H1 (cell line): ENCODE measurements around the gene ANKH. TPM values are rescaled to one million over a fixed set of nuclear protein-coding genes. Genes with fewer than 3 reads are reported as not detected.

Source experiments
- CTCF ChIA-PET: fragments of 300-600 bp; sonication (Branson Sonifier 250); formaldehyde crosslinking; loops from one replicate; lab custom pipeline; 2021; ENCODE audit not compliant: partially characterized antibody; lab: Charles Lee
- POLR2A ChIA-PET: fragments of 300-600 bp; sonication (Branson Sonifier 250); formaldehyde crosslinking; loops from one replicate; lab custom pipeline; 2021; ENCODE audit warnings: inconsistent platforms; ENCODE audit not compliant: partially characterized antibody; lab: Charles Lee
- DNase-seq, 2 experiments: peaks; one replicate each; pipeline versions ENCODE4 v3.0.0 to v3.0.0-alpha.2; 2010 to 2022; ENCODE audit warnings: low spot score in 2 of 2, low read depth in 1 of 2, mixed read lengths in 1 of 2
- FAIRE-seq: peaks from 2 replicates; lab custom pipeline; 2011; peaks lifted over from hg19 to GRCh38; lab: Jason Lieb, UNC
- H2AFZ ChIP-seq: 2 replicates; pipeline ENCODE4 v1.8.1; 2012; ENCODE audit warnings: low read length, inconsistent platforms
- H2AK5ac ChIP-seq: 2 replicates; pipeline ENCODE4 v1.6.1; 2013; ENCODE audit warnings: low read depth, low read length
- H2BK120ac ChIP-seq: replicated peaks from 2 replicates; pipeline ENCODE3; 2013; ENCODE audit warnings: low read depth, low read length, inconsistent platforms
- H2BK12ac ChIP-seq: 2 replicates; pipeline ENCODE4 v1.6.1; 2013; ENCODE audit warnings: low read depth, low read length
- H2BK15ac ChIP-seq: 2 replicates; pipeline ENCODE4 v1.6.1; 2013; ENCODE audit warnings: low read length
- H2BK20ac ChIP-seq: 2 replicates; pipeline ENCODE4 v1.6.1; 2013; ENCODE audit warnings: low read length
- H2BK5ac ChIP-seq: 2 replicates; pipeline ENCODE4 v1.6.1; 2013; ENCODE audit warnings: low read depth, low read length
- H3K14ac ChIP-seq: 2 replicates; pipeline ENCODE4 v1.6.1; 2013; ENCODE audit warnings: inconsistent platforms; ENCODE audit not compliant: insufficient read length
- H3K18ac ChIP-seq: 2 replicates; pipeline ENCODE4 v1.6.1; 2013; ENCODE audit warnings: low read length; ENCODE audit errors: extremely low read depth
- H3K23ac ChIP-seq: 2 replicates; pipeline ENCODE4 v1.6.1; 2013; ENCODE audit warnings: inconsistent platforms; ENCODE audit not compliant: insufficient read length
- H3K23me2 ChIP-seq: 2 replicates; pipeline ENCODE4 v1.6.1; 2013; ENCODE audit warnings: low read depth, low read length
- H3K27ac ChIP-seq: 2 replicates; pipeline ENCODE4 v1.6.1; 2011; ENCODE audit warnings: low read depth, low read length, inconsistent platforms
- H3K27me3 ChIP-seq, 4 experiments: replicated peaks in 1 of 4; 1 replicate in 1 of 4; 2 replicates in 3 of 4; pipeline versions ENCODE4 v1.6.1 to v1.8.1; 2011 to 2013; ENCODE audit warnings: low read length in 3 of 4, mild to moderate bottlenecking in 3 of 4, inconsistent platforms in 2 of 4, mixed read lengths in 2 of 4, moderate library complexity in 1 of 4; ENCODE audit not compliant: control insufficient read depth in 3 of 4, insufficient read depth in 3 of 4; ENCODE audit errors: extremely low read depth in 1 of 4
- H3K36me3 ChIP-seq, 4 experiments: 2 replicates each; pipeline versions ENCODE4 v1.6.1 to v1.8.1; 2011 to 2013; ENCODE audit warnings: mild to moderate bottlenecking in 4 of 4, low read length in 3 of 4, moderate library complexity in 2 of 4, control low read depth in 1 of 4, inconsistent platforms in 1 of 4; ENCODE audit not compliant: insufficient read depth in 4 of 4, control insufficient read depth in 2 of 4
- H3K4ac ChIP-seq: replicated peaks from 2 replicates; pipeline ENCODE3; 2013; ENCODE audit warnings: low read length, low read depth, mixed read lengths, inconsistent platforms; ENCODE audit not compliant: insufficient read length
- H3K4me1 ChIP-seq, 4 experiments: replicated peaks in 1 of 4; 1 replicate in 1 of 4; 2 replicates in 3 of 4; pipeline versions ENCODE4 v1.6.1 to v1.8.1; 2011 to 2013; ENCODE audit warnings: low read length in 3 of 4, inconsistent platforms in 2 of 4, mixed read lengths in 1 of 4; ENCODE audit not compliant: insufficient read depth in 4 of 4, control insufficient read depth in 3 of 4
- H3K4me2 ChIP-seq, 2 experiments: 2 replicates each; pipeline versions ENCODE4 v1.6.1 to v1.8.1; 2011 to 2013; ENCODE audit warnings: low read depth in 2 of 2, low read length in 2 of 2, control low read depth in 1 of 2, inconsistent platforms in 1 of 2, mild to moderate bottlenecking in 1 of 2; ENCODE audit not compliant: insufficient read depth in 1 of 2
- H3K4me3 ChIP-seq, 4 experiments: fragments of 200-600, 300-600 bp in 1 of 4; sonication (generic), shearing (Covaris generic), sonication (Bioruptor Twin) in 1 of 4; 2 replicates each; pipeline versions ENCODE4 v1.5.1 to v1.8.1; 2011 to 2016; ENCODE audit warnings: low read length in 4 of 4, low read depth in 3 of 4, control low read depth in 2 of 4, inconsistent platforms in 2 of 4, mild to moderate bottlenecking in 2 of 4, mixed read lengths in 1 of 4, moderate library complexity in 1 of 4; ENCODE audit not compliant: insufficient read depth in 2 of 4; ENCODE audit errors: extremely low read depth in 1 of 4
- H3K56ac ChIP-seq: replicated peaks from 2 replicates; pipeline ENCODE3; 2013; ENCODE audit warnings: low read depth, mild to moderate bottlenecking, mixed read lengths, low read length, inconsistent platforms; ENCODE audit not compliant: insufficient read length
- H3K79me1 ChIP-seq: 2 replicates; pipeline ENCODE4 v1.6.1; 2013; ENCODE audit warnings: low read depth, low read length, control low read depth
- H3K79me2 ChIP-seq, 2 experiments: 2 replicates each; pipeline versions ENCODE4 v1.6.1 to v1.8.1; 2012 to 2013; ENCODE audit warnings: low read length in 2 of 2, mild to moderate bottlenecking in 2 of 2, inconsistent platforms in 1 of 2; ENCODE audit not compliant: insufficient read depth in 2 of 2, control insufficient read depth in 1 of 2
- H3K9ac ChIP-seq, 4 experiments: replicated peaks in 1 of 4; 1 replicate in 1 of 4; 2 replicates in 3 of 4; pipeline versions ENCODE4 v1.6.1 to v1.8.1; 2011 to 2013; ENCODE audit warnings: low read depth in 3 of 4, low read length in 3 of 4, control low read depth in 2 of 4, mild to moderate bottlenecking in 2 of 4, moderate library complexity in 2 of 4, inconsistent platforms in 1 of 4; ENCODE audit errors: extremely low read depth in 1 of 4
- H3K9me3 ChIP-seq, 2 experiments: 2 replicates each; pipeline versions ENCODE4 v1.6.1 to v1.8.1; 2012 to 2013; ENCODE audit warnings: mild to moderate bottlenecking in 2 of 2, moderate library complexity in 2 of 2, control low read depth in 1 of 2, inconsistent platforms in 1 of 2, low read depth in 1 of 2, low read length in 1 of 2, mixed read lengths in 1 of 2; ENCODE audit not compliant: insufficient read depth in 2 of 2
- H4K20me1 ChIP-seq, 2 experiments: replicated peaks in 1 of 2; 2 replicates each; pipeline versions ENCODE3 to v1.8.1; 2011 to 2013; ENCODE audit warnings: inconsistent platforms in 2 of 2, low read length in 2 of 2, mild to moderate bottlenecking in 1 of 2; ENCODE audit not compliant: insufficient read depth in 2 of 2, control insufficient read depth in 1 of 2
- H4K5ac ChIP-seq: 2 replicates; pipeline ENCODE4 v1.6.1; 2013; ENCODE audit warnings: low read length, low read depth, mixed read lengths, inconsistent platforms; ENCODE audit not compliant: insufficient read length
- H4K8ac ChIP-seq: 2 replicates; pipeline ENCODE4 v1.8.0; 2013; ENCODE audit warnings: mild to moderate bottlenecking, moderate library complexity, low read length, inconsistent platforms; ENCODE audit not compliant: insufficient read depth; ENCODE audit errors: extremely low read depth
- H4K91ac ChIP-seq: replicated peaks from 2 replicates; pipeline ENCODE3; 2013; ENCODE audit warnings: low read length, mixed read lengths, inconsistent platforms; ENCODE audit not compliant: insufficient read length
- CBX5 ChIP-seq: fragments of 300-800, 300-1000 bp; sonication (generic); IDR thresholded peaks from 2 replicates; pipeline ENCODE4 v1.7.1; 2016; ENCODE audit warnings: antibody characterized with exemption, low read length, low read depth
- CHD1 ChIP-seq: IDR thresholded peaks from 2 replicates; pipeline ENCODE4 v1.6.1; 2012; ENCODE audit warnings: low read depth, low read length, improper control_type of control experiment
- CTBP2 ChIP-seq: IDR thresholded peaks from 2 replicates; pipeline ENCODE4 v1.7.0; 2011; ENCODE audit warnings: borderline replicate concordance, mild to moderate bottlenecking, moderate library complexity, mixed read lengths, low read length; ENCODE audit not compliant: insufficient read depth, insufficient read length
- FOSL1 ChIP-seq: IDR thresholded peaks from 2 replicates; pipeline ENCODE4 v1.6.1; 2011; ENCODE audit warnings: mild to moderate bottlenecking, low read depth, low read length, moderate library complexity; ENCODE audit not compliant: insufficient read depth
- GABPA ChIP-seq: IDR thresholded peaks from 2 replicates; pipeline ENCODE4 v1.6.1; 2011; ENCODE audit warnings: mild to moderate bottlenecking, low read length, moderate library complexity, borderline replicate concordance; ENCODE audit not compliant: insufficient read depth
- POU5F1 ChIP-seq: IDR thresholded peaks from 2 replicates; pipeline ENCODE4 v1.6.1; 2011; ENCODE audit warnings: low read depth, mild to moderate bottlenecking, low read length, moderate library complexity
- RAD21 ChIP-seq, 2 experiments: IDR thresholded peaks in 1 of 2; conservative IDR thresholded peaks in 1 of 2; 2 replicates each; pipeline ENCODE4 v1.6.1; 2011; ENCODE audit warnings: low read depth in 2 of 2, low read length in 2 of 2, improper control_type of control experiment in 1 of 2, inconsistent platforms in 1 of 2, mild to moderate bottlenecking in 1 of 2, moderate library complexity in 1 of 2
- SIRT6 ChIP-seq: IDR thresholded peaks from one replicate; pipeline ENCODE4 v1.7.1; 2012; ENCODE audit warnings: low read length, inconsistent platforms
- SIX5 ChIP-seq: IDR thresholded peaks from 2 replicates; pipeline ENCODE4 v1.6.1; 2011; ENCODE audit warnings: mild to moderate bottlenecking, low read depth, low read length
- SUZ12 ChIP-seq: fragments of 200-600 bp; sonication (generic); IDR thresholded peaks from 2 replicates; pipeline ENCODE4 v1.6.1; 2012; ENCODE audit warnings: mild to moderate bottlenecking, inconsistent platforms, low read length, moderate library complexity, mixed read lengths
- TAF7 ChIP-seq: optimal IDR thresholded peaks from 2 replicates; pipeline ENCODE3; 2011; ENCODE audit warnings: low read depth, mild to moderate bottlenecking, inconsistent platforms, low read length, moderate library complexity, borderline replicate concordance
- TEAD4 ChIP-seq: IDR thresholded peaks from 2 replicates; pipeline ENCODE4 v1.6.1; 2012; ENCODE audit warnings: low read depth, low read length, inconsistent platforms, mixed read lengths
- WGBS, 2 experiments: shearing (Covaris generic) in 1 of 2; methylation state at CpG; one replicate each; pipeline versions ENCODE4 v1.1.6 to v1.1.7; 2013 to 2015; ENCODE audit warnings: low lambda C conversion rate in 2 of 2, mixed read lengths in 2 of 2, inconsistent platforms in 1 of 2, low coverage in 1 of 2, missing lambda C conversion rate in 1 of 2; ENCODE audit not compliant: insufficient replicate concordance in 2 of 2, insufficient coverage in 1 of 2, insufficient read length in 1 of 2; ENCODE audit errors: extremely low coverage in 1 of 2, missing lambda C conversion rate in 1 of 2; 5-methylcytosine and 5-hydroxymethylcytosine counted together
- polyA plus RNA-seq, 7 experiments: library from polyadenylated mRNA; depleted of rRNA in 3 of 7; stranded (reverse) in 5 of 7; unstranded in 2 of 7; fragments of >200 nt in 5 of 7; fragments of 200-250 nt in 2 of 7; gene quantifications; 1 replicate in 5 of 7; 2 replicates in 1 of 7; 4 replicates in 1 of 7; pipeline versions ENCODE4 v1.2.1 to v1.2.3, GENCODE V29; 2011 to 2013; ENCODE audit warnings: missing spikeins in 2 of 7, mixed read lengths in 2 of 7
- total RNA-seq: library from RNA; stranded (reverse); fragmentation: NEBNext Ultra II Directional; extraction: Animal tissue kit (Norgen Biotek cat#: 25700); gene quantifications from 2 replicates; pipeline ENCODE4 v1.2.1, GENCODE V29; 2021
- TF ChIP-seq, protein P1 (sequence below): IDR thresholded peaks from 2 replicates; pipeline ENCODE4 v1.6.1; 2012; ENCODE audit warnings: inconsistent platforms
- TF ChIP-seq, protein P2 (sequence below): IDR thresholded peaks from 2 replicates; pipeline ENCODE4 v1.6.1; 2012; ENCODE audit warnings: inconsistent platforms

Gene ANKH
- total and polyA plus RNA-seq, 2 of the 8 experiments (the other 6 are each of a cell fraction or from before 2014, with no cell fraction given): 5.3 to 13.0 TPM

- Histone ChIP-seq H2BK120ac (no peak overlapping the region), H3K14ac (no peak overlapping the region), H4K5ac (no peak overlapping the region), H2BK5ac (no peak overlapping the region), H2BK15ac (no peak overlapping the region), H2BK12ac (no peak overlapping the region), H4K20me1 (no peaks in the 10 kb centered on the region), H3K4ac (no peak overlapping the region), H3K79me2 (no peaks in the 10 kb centered on the region), H3K79me1 (no peaks in the 10 kb centered on the region), H4K8ac (no peak overlapping the region), H3K4me2 (no peak overlapping the region), H3K4me3 (no peak overlapping the region), H2BK20ac (no peak overlapping the region), H2AFZ (no peak overlapping the region), H3K23ac (no peak overlapping the region), H3K56ac (no peak overlapping the region), H3K27ac (no peak overlapping the region), H3K4me1 (peaks cover 0 to 3% (median 0%) of the 10 kb centered on the region in 4 experiments; a peak in 3 of 7 replicates), H3K18ac (no peak overlapping the region), H3K36me3 (no peaks in the 10 kb centered on the region), H4K91ac (no peak overlapping the region), H2AK5ac (no peak overlapping the region), H3K27me3 (no peaks in the 10 kb centered on the region), H3K9ac (peak overlapping the region in 1 of 4 experiments; percentile 15; a peak in 1 of 7 replicates), H3K23me2 (no peaks in the 10 kb centered on the region), H3K9me3 (no peaks in the 10 kb centered on the region)
- FAIRE-seq (no peak), DNase-seq (no peak)
- CTCF ChIA-PET: no interaction called here
- POLR2A ChIA-PET: no interaction called here
- WGBS, 2 experiments: 82% methylated on average over 3 of the region's 3 CpGs; no CpG with 5 or more reads in 1 of the 2 experiments
- TF ChIP-seq SIX5 (no peak), TEAD4 (no peak), CHD1 (no peak), CTBP2 (no peak), POU5F1 (no peak), CBX5 (no peak), SUZ12 (no peak), SIRT6 (no peak), TAF7 (no peak), FOSL1 (no peak), GABPA (no peak), RAD21 (IDR thresholded peaks at IDR 0.05 in 1 of 2, conservative IDR thresholded peaks at IDR 0.05 in 1 of 2; ENCODE audit: low read depth in 2 of 2, low read length in 2 of 2) (no peak)
- TF ChIP-seq, protein P1, sequence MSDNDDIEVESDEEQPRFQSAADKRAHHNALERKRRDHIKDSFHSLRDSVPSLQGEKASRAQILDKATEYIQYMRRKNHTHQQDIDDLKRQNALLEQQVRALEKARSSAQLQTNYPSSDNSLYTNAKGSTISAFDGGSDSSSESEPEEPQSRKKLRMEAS: no peak
- TF ChIP-seq, protein P2, sequence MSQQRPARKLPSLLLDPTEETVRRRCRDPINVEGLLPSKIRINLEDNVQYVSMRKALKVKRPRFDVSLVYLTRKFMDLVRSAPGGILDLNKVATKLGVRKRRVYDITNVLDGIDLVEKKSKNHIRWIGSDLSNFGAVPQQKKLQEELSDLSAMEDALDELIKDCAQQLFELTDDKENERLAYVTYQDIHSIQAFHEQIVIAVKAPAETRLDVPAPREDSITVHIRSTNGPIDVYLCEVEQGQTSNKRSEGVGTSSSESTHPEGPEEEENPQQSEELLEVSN: no peak
Observed at GRCh38 chr5:14753947-14754346, 117.6 kb downstream of the ANKH start.
